Kidney epithelial cell (primary cell): Measurements from ENCODE around the gene MTAP. TPM values are rescaled to one million over a fixed set of nuclear protein-coding genes. Genes with fewer than 3 reads are reported as not detected.

Experiments
- DNase-seq: peaks from one replicate; pipeline ENCODE4 v3.0.0-alpha.2; 2010; ENCODE audit warnings: low read depth
- H3K27me3 ChIP-seq: 2 replicates; pipeline ENCODE4 v1.6.0; 2011; ENCODE audit warnings: low read length; ENCODE audit not compliant: control insufficient read depth, insufficient read depth
- H3K36me3 ChIP-seq: 2 replicates; pipeline ENCODE4 v1.5.1; 2011; ENCODE audit warnings: low read length; ENCODE audit not compliant: control insufficient read depth, insufficient read depth
- H3K4me3 ChIP-seq: 2 replicates; pipeline ENCODE4 v1.5.1; 2011; ENCODE audit warnings: low read depth, mild to moderate bottlenecking, control low read depth, low read length
- CTCF ChIP-seq: IDR thresholded peaks from 2 replicates; pipeline ENCODE4 v1.5.1; 2011; ENCODE audit warnings: mild to moderate bottlenecking, moderate library complexity, low read length, control low read depth, inconsistent platforms; ENCODE audit not compliant: insufficient read depth, poor library complexity, severe bottlenecking
- total RNA-seq: library from RNA; depleted of rRNA; stranded (reverse); fragments of >200 nt; gene quantifications from 2 replicates; pipeline ENCODE4 v1.2.3, GENCODE V29; 2015

MTAP gene
- total RNA-seq, 1 donor from 2014 or later: 35.1 TPM

- H3K4me3 ChIP-seq: no peak overlapping the region
- H3K27me3 ChIP-seq: no peaks in the 10 kb centered on the region
- no peaks in the 10 kb centered on the region for H3K36me3 ChIP-seq
- no peak for TF ChIP-seq CTCF
- DNase-seq: no peak
Observed at GRCh38 chr9:21764846-21765245, 37.6 kb upstream of the MTAP start.

GRCh38 chr9:21766096-21766495, 36.3 kb upstream of the MTAP start:
- TF ChIP-seq CTCF: no peak
- H3K27me3 ChIP-seq: no peaks in the 10 kb centered on the region
- H3K4me3 ChIP-seq: no peak overlapping the region
- DNase-seq: no peak
- H3K36me3 ChIP-seq: no peaks in the 10 kb centered on the region

GRCh38 chr9:21770871-21771560, 31.4 kb upstream of the MTAP start:
- H3K27me3 ChIP-seq: no peaks in the 10 kb centered on the region
- H3K36me3 ChIP-seq: no peaks in the 10 kb centered on the region
- DNase-seq: no peak
- H3K4me3 ChIP-seq: no peak overlapping the region
- no peak for TF ChIP-seq CTCF

GRCh38 chr9:21777701-21778100, 24.7 kb upstream of the MTAP start:
- Histone ChIP-seq H3K36me3 (no peaks in the 10 kb centered on the region), H3K27me3 (no peaks in the 10 kb centered on the region), H3K4me3 (no peak overlapping the region)
- no peak for DNase-seq
- no peak for TF ChIP-seq CTCF

GRCh38 chr9:21778304-21778703, 24.1 kb upstream of the MTAP start:
- Histone ChIP-seq H3K4me3 (no peak overlapping the region), H3K27me3 (no peaks in the 10 kb centered on the region), H3K36me3 (no peaks in the 10 kb centered on the region)
- TF ChIP-seq CTCF: no peak
- DNase-seq: no peak

- Histone ChIP-seq H3K4me3 (no peak overlapping the region), H3K36me3 (no peaks in the 10 kb centered on the region), H3K27me3 (no peaks in the 10 kb centered on the region)
- no peak for TF ChIP-seq CTCF
- no peak for DNase-seq
Observed at GRCh38 chr9:21779397-21779796, 23.0 kb upstream of the MTAP start.
